GM23248 (cell line): Measurements from ENCODE around the gene ZNF497. TPM values are rescaled to one million over a fixed set of nuclear protein-coding genes. Genes with fewer than 3 reads are reported as not detected.

Source experiments
- DNase-seq: peaks from one replicate; pipeline ENCODE4 v3.0.0-alpha.2; 2015
- H2AFZ ChIP-seq: fragments of 200-600 bp; sonication (generic); 2 replicates; pipeline ENCODE4 v1.6.1; 2016; ENCODE audit warnings: antibody characterized with exemption
- H3F3A ChIP-seq: fragments of 200-600 bp; sonication (generic); 2 replicates; pipeline ENCODE4 v1.6.1; 2016; ENCODE audit warnings: mild to moderate bottlenecking, antibody characterized with exemption, mixed run types; ENCODE audit not compliant: insufficient read depth
- H3K27ac ChIP-seq: fragments of 200-600 bp; sonication (generic); 2 replicates; pipeline ENCODE4 v1.5.1; 2016; ENCODE audit warnings: mild to moderate bottlenecking
- H3K27me3 ChIP-seq: fragments of 200-600 bp; sonication (generic); replicated peaks from 2 replicates; pipeline ENCODE4 v1.6.1; 2016; ENCODE audit warnings: mild to moderate bottlenecking; ENCODE audit not compliant: insufficient read depth
- H3K36me3 ChIP-seq: fragments of 200-600 bp; sonication (generic); 2 replicates; pipeline ENCODE4 v1.6.1; 2016; ENCODE audit warnings: low read depth, mild to moderate bottlenecking
- H3K4me1 ChIP-seq: fragments of 200-600 bp; sonication (generic); 2 replicates; pipeline ENCODE4 v1.6.1; 2016; ENCODE audit warnings: mild to moderate bottlenecking; ENCODE audit not compliant: insufficient read depth
- H3K4me2 ChIP-seq: fragments of 200-600 bp; sonication (generic); one replicate; pipeline ENCODE4 v1.6.1; 2016; ENCODE audit warnings: mild to moderate bottlenecking; ENCODE audit not compliant: unreplicated experiment
- H3K4me3 ChIP-seq: fragments of 200-600 bp; sonication (generic); 2 replicates; pipeline ENCODE4 v1.5.1; 2016; ENCODE audit warnings: mild to moderate bottlenecking
- H3K79me2 ChIP-seq: fragments of 200-600 bp; sonication (generic); 2 replicates; pipeline ENCODE4 v1.6.1; 2016; ENCODE audit warnings: mild to moderate bottlenecking; ENCODE audit not compliant: insufficient read depth
- H3K9ac ChIP-seq: fragments of 200-600 bp; sonication (generic); 2 replicates; pipeline ENCODE4 v1.6.1; 2016; ENCODE audit warnings: mild to moderate bottlenecking
- H3K9me2 ChIP-seq: fragments of 200-600 bp; sonication (generic); 2 replicates; pipeline ENCODE4 v1.6.1; 2016; ENCODE audit warnings: mixed run types, mild to moderate bottlenecking, moderate library complexity; ENCODE audit not compliant: insufficient read depth
- H3K9me3 ChIP-seq: fragments of 200-600 bp; sonication (generic); one replicate; pipeline ENCODE4 v1.6.1; 2017; ENCODE audit warnings: low read depth
- H4K20me1 ChIP-seq: fragments of 200-600 bp; sonication (generic); 2 replicates; pipeline ENCODE4 v1.6.0; 2016; ENCODE audit not compliant: insufficient read depth
- EZH2 ChIP-seq: fragments of 200-600 bp; sonication (generic); IDR thresholded peaks from 2 replicates; pipeline ENCODE4 v1.6.1; 2018; ENCODE audit warnings: antibody characterized with exemption, mild to moderate bottlenecking; ENCODE audit not compliant: insufficient read depth, poor library complexity, severe bottlenecking
- EZH2phosphoT487 ChIP-seq: fragments of 200-600 bp; sonication (generic); IDR thresholded peaks from 2 replicates; pipeline ENCODE4 v1.6.1; 2018; ENCODE audit warnings: antibody characterized with exemption, moderate library complexity, mild to moderate bottlenecking, low read depth; ENCODE audit not compliant: insufficient read depth
- WGBS, 2 experiments: methylation state at CpG; one replicate each; pipeline ENCODE4 v1.1.6; 2015 to 2017; ENCODE audit warnings: low lambda C conversion rate in 2 of 2, low coverage in 1 of 2; ENCODE audit errors: missing lambda C conversion rate in 2 of 2; 5-methylcytosine and 5-hydroxymethylcytosine counted together
- in situ Hi-C: fragments of 300-500 bp; cut with MboI; formaldehyde crosslinking; loops from 2 replicates; pipeline ENCODE4 v1.15.0; 2020
- polyA plus RNA-seq: library from polyadenylated mRNA; unstranded; fragments of >200 nt; fragmentation: Nextera tagmentation; extraction: Ambion mirVana; gene quantifications from 2 replicates; pipeline ENCODE4 v1.2.1, GENCODE V29; 2016
- total RNA-seq: library from RNA; depleted of rRNA; stranded (reverse); fragments of >200 nt; shearing (Covaris generic); gene quantifications from 2 replicates; pipeline ENCODE4 v1.2.3, GENCODE V29; 2014

Gene ZNF497
- total and polyA plus RNA-seq, 2 experiments from 2014 or later = 0.65 to 0.97 TPM

DNA sequence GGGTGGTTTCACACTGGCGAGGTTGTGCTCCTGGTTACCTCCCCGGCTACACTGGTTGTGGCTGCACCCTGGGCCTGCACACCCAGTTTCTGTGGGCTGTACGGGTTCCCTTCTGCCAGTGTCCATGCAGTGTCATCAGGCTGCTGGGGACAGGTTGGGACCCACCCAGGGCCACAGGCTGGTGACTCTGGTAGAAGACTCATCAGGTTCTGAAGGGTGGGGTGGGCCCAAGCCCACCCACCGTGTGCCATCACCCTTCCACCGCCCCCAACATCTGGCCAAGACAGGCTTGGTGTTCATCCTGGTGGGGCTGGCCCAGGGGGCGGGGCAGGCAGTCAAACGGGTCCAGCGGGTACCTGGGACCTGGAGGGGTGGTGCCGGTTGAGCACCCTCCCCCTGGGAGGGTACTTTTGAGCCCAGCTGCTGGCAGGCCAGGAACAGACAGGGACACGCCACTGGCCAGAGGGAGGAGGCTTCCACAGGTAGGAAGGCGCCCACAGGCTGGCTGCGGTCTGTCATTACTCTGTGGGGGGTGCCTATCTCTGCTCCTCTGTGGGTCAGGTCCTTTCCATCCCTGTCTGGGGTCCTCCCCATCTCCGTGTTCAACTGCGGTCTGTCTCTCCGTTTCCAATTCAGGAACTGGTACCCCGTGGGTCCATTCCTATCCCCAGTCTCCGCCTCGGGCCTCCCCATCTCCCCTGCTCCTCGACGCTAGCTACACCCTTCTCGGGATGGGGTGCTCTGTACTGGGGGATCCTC is 32.8 kb upstream of the ZNF497 start, which contains the start of gene RNF225:
RNF225 (plus strand) TSS at position 437 of the 759 bp plus-strand sequence. CDS start 434 bp downstream, outside the sequence.
- H3K36me3 ChIP-seq = peaks cover 25% of the 10 kb centered on the region; the same call in 1 of the 2 replicates
- peaks cover 25% of the 10 kb centered on the region for H3K79me2 ChIP-seq
- H3K9me3 ChIP-seq = no peaks in the 10 kb centered on the region
- peaks cover 36% of the 10 kb centered on the region for H3F3A ChIP-seq
- H3K9me2 ChIP-seq = no peaks in the 10 kb centered on the region
- peaks cover 6% of the 10 kb centered on the region; the same call in 1 of the 2 replicates for H4K20me1 ChIP-seq
- no peak for DNase-seq
- no peak within 1 kb of the TSS for H3K9ac ChIP-seq
- H3K27me3 ChIP-seq = no peaks in the 10 kb centered on the region
- no peak within 1 kb of the TSS for H3K27ac ChIP-seq
- peak within 1 kb of the TSS; percentile 20; the same call in 1 of the 2 replicates for H2AFZ ChIP-seq
- H3K4me2 ChIP-seq = no peak within 1 kb of the TSS
- TF ChIP-seq EZH2phosphoT487 (no peak), EZH2 (no peak)
- H3K4me3 ChIP-seq = 0 out of 2 replicates have a peak within 1 kb of the TSS, but pooled peaks have one; percentile 12
- in situ Hi-C loops = no loop called here
- 38 to 40% methylated on average over 18 to 19 of the region's 21 CpGs for WGBS, 2 experiments
- peaks cover under 1% of the 10 kb centered on the region; the same call in 1 of the 2 replicates for H3K4me1 ChIP-seq

DNA sequence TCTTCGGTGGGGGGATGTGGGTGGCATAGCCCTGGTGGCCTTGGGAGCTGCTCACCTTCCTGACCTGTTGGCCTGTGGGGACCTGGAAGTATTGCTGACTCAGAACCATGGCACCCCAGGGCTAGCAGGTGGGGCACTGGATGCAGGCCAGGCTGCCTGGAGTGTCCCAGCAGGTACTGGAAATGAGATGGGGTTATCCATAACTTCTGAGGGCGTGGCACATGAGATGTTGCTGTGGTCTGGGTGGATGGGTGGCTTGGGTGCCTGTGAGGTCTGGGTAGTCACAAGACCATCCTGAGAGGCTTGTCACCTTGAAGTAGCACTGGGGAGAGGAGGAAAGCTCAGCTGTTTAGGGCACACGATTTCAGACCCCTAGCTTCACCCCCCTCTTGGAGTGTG is 32.3 kb upstream of the ZNF497 start:
- Histone ChIP-seq H3K9me3 (no peaks in the 10 kb centered on the region), H3K4me2 (no peak overlapping the region), H3K79me2 (peaks cover 31% of the 10 kb centered on the region), H3F3A (peaks cover 36% of the 10 kb centered on the region), H3K27ac (no peak overlapping the region), H4K20me1 (peaks cover 6% of the 10 kb centered on the region; the same call in 1 of the 2 replicates), H3K4me3 (no peak overlapping the region), H2AFZ (no peak overlapping the region), H3K9ac (no peak overlapping the region), H3K36me3 (peaks cover 25% of the 10 kb centered on the region; the same call in 1 of the 2 replicates), H3K9me2 (no peaks in the 10 kb centered on the region), H3K27me3 (no peaks in the 10 kb centered on the region), H3K4me1 (no peaks in the 10 kb centered on the region)
- DNase-seq = no peak
- 66 to 72% methylated on average over 3 of the region's 3 CpGs for WGBS, 2 experiments
- in situ Hi-C loops = no loop called here
- TF ChIP-seq EZH2phosphoT487 (no peak), EZH2 (no peak)

GRCh38 chr19:58393725-58394033 is 31.1 kb upstream of the ZNF497 start:
- H3K79me2 ChIP-seq = peaks cover 42% of the 10 kb centered on the region
- H3K9me2 ChIP-seq = no peaks in the 10 kb centered on the region
- H2AFZ ChIP-seq = no peak overlapping the region
- no peak overlapping the region for H3K9ac ChIP-seq
- peaks cover 6% of the 10 kb centered on the region; the same call in 1 of the 2 replicates for H4K20me1 ChIP-seq
- no peak overlapping the region for H3K4me2 ChIP-seq
- H3K27me3 ChIP-seq = no peaks in the 10 kb centered on the region
- in situ Hi-C loops = no loop called here
- no peaks in the 10 kb centered on the region for H3K9me3 ChIP-seq
- H3F3A ChIP-seq = peaks cover 36% of the 10 kb centered on the region
- H3K36me3 ChIP-seq = peaks cover 31% of the 10 kb centered on the region
- DNase-seq = no peak
- H3K27ac ChIP-seq = no peak overlapping the region
- peaks cover 6% of the 10 kb centered on the region; the same call in 1 of the 2 replicates for H3K4me1 ChIP-seq
- 73 to 75% methylated on average over 4 of the region's 4 CpGs for WGBS, 2 experiments
- TF ChIP-seq EZH2phosphoT487 (no peak), EZH2 (no peak)
- H3K4me3 ChIP-seq = no peak overlapping the region

DNA sequence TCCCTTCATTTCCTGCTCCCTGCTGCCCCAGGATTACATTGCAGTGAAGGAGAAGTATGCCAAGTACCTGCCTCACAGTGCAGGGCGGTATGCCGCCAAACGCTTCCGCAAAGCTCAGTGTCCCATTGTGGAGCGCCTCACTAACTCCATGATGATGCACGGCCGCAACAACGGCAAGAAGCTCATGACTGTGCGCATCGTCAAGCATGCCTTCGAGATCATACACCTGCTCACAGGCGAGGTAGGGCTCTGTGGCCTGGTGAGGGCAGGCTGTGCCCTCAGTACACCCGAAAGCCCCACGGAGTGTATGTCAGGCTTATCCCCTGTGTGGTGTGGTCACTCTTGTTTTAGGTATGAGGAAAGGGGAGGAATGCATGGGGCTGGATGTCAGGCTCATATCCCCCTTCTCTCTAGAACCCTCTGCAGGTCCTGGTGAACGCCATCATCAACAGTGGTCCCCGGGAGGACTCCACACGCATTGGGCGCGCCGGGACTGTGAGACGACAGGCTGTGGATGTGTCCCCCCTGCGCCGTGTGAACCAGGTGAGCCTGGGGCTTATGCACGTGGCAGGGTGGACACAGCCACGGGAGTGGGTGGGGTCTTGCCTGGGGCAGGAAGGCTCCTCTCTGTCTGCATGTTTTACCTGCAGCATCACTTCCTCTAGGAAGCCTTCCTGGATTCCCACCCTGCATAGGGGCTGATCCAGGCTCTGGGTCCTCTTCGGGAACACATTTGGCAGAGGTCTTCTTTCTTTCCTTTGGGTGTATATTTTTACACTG is 30.6 kb upstream of the ZNF497 start:
- Histone ChIP-seq H3K4me2 (no peak overlapping the region), H3K4me1 (peaks cover 9% of the 10 kb centered on the region; the same call in 1 of the 2 replicates), H2AFZ (no peak overlapping the region), H3K27ac (no peak overlapping the region), H3K9ac (no peak overlapping the region), H4K20me1 (peaks cover 6% of the 10 kb centered on the region; the same call in 1 of the 2 replicates), H3K27me3 (no peaks in the 10 kb centered on the region), H3K79me2 (peaks cover 48% of the 10 kb centered on the region), H3F3A (peaks cover 36% of the 10 kb centered on the region), H3K36me3 (peaks cover 35% of the 10 kb centered on the region), H3K9me2 (no peaks in the 10 kb centered on the region), H3K4me3 (no peak overlapping the region), H3K9me3 (no peaks in the 10 kb centered on the region)
- TF ChIP-seq EZH2 = no peak
- TF ChIP-seq EZH2phosphoT487 = no peak
- DNase-seq = no peak
- 93 to 96% methylated on average over 15 to 26 of the region's 26 CpGs for WGBS, 2 experiments
- in situ Hi-C loops = no loop called here
